Retinal pigment epithelial cell (primary cell): ENCODE measurements around the gene PLIN4.

Experiments
- DNase-seq: peaks from one replicate; pipeline ENCODE4 v3.0.0-alpha.2; 2010; ENCODE audit warnings: low read depth
- H3K4me3 ChIP-seq: 2 replicates; pipeline ENCODE4 v1.5.1; 2011; ENCODE audit warnings: mild to moderate bottlenecking, low read length, control low read depth, moderate library complexity
- TF ChIP-seq, protein P1 (sequence below): conservative IDR thresholded peaks from 2 replicates; pipeline ENCODE4 v1.5.1; 2011; ENCODE audit warnings: low read depth, low read length, control low read depth, inconsistent platforms

The PLIN4 gene

GRCh38 chr19:4536798-4537197 lies 18.5 kb upstream of the PLIN4 start:
- TF ChIP-seq, protein P1, sequence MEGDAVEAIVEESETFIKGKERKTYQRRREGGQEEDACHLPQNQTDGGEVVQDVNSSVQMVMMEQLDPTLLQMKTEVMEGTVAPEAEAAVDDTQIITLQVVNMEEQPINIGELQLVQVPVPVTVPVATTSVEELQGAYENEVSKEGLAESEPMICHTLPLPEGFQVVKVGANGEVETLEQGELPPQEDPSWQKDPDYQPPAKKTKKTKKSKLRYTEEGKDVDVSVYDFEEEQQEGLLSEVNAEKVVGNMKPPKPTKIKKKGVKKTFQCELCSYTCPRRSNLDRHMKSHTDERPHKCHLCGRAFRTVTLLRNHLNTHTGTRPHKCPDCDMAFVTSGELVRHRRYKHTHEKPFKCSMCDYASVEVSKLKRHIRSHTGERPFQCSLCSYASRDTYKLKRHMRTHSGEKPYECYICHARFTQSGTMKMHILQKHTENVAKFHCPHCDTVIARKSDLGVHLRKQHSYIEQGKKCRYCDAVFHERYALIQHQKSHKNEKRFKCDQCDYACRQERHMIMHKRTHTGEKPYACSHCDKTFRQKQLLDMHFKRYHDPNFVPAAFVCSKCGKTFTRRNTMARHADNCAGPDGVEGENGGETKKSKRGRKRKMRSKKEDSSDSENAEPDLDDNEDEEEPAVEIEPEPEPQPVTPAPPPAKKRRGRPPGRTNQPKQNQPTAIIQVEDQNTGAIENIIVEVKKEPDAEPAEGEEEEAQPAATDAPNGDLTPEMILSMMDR: no peak
- H3K4me3 ChIP-seq: no peak overlapping the region
- DNase-seq: no peak

DNA sequence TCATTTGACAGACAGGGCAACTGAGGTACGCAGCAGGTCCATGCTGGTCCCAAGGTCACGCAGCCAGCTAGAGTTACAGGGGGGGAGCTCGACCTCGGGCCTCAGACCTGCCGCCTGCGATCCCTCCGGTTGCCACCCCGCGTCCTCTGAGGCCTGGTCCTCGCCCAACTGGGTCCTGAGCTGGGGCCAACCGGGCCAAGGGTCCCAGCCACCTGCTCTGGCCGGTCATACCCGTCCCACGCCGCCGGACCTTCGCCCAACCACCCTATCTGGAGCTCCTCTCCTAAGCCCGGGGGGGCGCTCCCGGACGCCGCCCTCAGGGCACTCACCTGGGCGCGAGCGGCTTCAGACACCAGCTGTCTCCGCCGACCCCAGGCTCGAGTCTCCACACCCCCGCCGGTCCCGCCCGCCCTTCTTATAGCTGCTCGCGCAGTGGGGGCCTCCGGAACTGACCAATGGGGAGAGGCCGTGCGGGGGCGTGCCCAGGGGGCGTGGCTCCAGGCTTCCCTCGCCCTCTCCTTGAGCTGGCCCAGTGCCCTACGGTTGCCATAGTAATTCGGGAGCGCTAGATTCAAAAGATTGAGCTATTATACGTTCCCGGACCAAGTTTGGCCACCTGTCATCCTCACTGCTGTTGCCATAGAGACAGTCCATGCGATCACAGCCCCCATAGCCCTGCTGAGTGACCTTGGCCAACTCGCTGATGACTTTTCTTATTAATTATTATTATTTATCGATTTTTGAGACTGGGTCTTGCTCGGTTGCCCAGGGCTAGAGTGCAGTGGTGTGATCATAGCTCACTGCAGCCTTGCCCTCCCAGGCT lies 16.8 kb upstream of the PLIN4 start, which contains the start of gene PLIN5:
Gene PLIN5, minus strand, starts transcription at position 389 of the 823 bp plus-strand sequence. CDS start 1,150 bp downstream, outside the sequence.
- TF ChIP-seq, protein P1: no peak
- peak; percentile 20 for DNase-seq
- peak within 1 kb of the TSS; percentile 22 for H3K4me3 ChIP-seq

DNA sequence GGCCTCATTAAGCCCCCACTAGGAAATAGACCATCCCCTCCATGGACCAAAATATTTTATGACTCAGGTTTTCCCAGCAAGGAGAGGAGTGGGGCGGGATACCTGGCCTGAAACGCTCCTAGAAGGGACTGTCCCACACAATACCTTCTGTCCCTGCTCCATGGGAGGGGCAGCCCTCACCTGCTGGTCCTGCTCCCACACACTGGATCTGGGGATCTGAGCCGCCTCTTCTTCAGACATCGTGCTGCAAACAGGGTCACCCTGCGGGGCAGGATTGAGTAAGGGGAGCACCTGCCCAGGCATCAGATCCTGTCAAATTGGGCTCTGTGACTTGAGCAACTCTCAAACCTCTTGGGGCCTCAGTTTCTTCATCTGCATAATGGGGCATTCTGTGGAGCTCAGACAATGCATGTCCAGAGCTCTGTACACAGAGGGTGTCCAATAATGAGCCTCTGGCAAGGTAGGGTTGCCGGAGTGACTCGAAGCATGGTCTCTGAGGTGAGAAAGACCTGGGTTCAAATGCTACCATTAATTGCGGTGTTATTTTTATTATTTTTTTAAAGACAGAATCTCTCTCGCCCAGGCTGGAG lies 15.6 kb upstream of the PLIN4 start:
- TF ChIP-seq, protein P1: no peak
- no peak for DNase-seq
- H3K4me3 ChIP-seq: no peak overlapping the region

DNA sequence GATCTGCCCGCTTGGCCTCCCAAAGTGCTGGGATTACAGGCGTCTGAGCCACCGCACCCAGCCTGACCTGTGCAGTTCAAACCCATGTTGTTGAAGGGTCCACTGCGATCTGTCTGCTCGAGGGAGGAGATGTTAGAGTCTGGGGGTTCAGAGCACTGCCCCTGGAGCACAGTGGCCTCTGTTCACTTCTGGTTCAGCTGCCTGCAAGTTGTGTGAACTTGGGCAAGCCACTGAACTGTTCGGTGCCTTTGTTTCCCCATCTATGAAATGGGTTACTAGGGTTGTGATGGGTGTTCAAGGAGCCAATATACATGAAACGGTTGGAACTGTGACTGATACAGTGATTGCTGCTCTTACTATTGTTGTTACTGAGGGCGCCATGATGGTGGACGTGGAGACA lies 15.0 kb upstream of the PLIN4 start:
- TF ChIP-seq, protein P1: no peak
- no peak overlapping the region for H3K4me3 ChIP-seq
- DNase-seq: no peak

- H3K4me3 ChIP-seq: no peak overlapping the region
- TF ChIP-seq, protein P1: no peak
- DNase-seq: no peak
Observed at GRCh38 chr19:4531562-4532165, 13.4 kb upstream of the PLIN4 start.

- no peak overlapping the region for H3K4me3 ChIP-seq
- DNase-seq: no peak
- TF ChIP-seq, protein P1: no peak
Observed at GRCh38 chr19:4529924-4530522, 11.7 kb upstream of the PLIN4 start.
